OCI-LY3 (cell line): ENCODE data around the gene PAGR1.

ENCODE experiments used
- H2AFZ ChIP-seq: fragments of 200-600, 300-600 bp; shearing (Covaris generic); 2 replicates; pipeline ENCODE4 v1.6.0; 2014; ENCODE audit warnings: antibody characterized with exemption, low read depth, low read length
- H3K27ac ChIP-seq: fragments of 200-600, 300-600 bp; sonication (generic); 2 replicates; pipeline ENCODE4 v1.5.1; 2014; ENCODE audit warnings: mild to moderate bottlenecking, low read length, moderate library complexity, mixed read lengths
- H3K27me3 ChIP-seq: fragments of 200-600, 300-600 bp; sonication (generic); 2 replicates; pipeline ENCODE4 v1.6.1; 2014; ENCODE audit warnings: low read depth, low read length, mixed read lengths
- H3K36me3 ChIP-seq: fragments of 200-600, 300-600 bp; sonication (generic); replicated peaks from 2 replicates; pipeline ENCODE3; 2014; ENCODE audit warnings: low read depth, low read length, mixed read lengths
- H3K4me1 ChIP-seq: fragments of 300-600, 200-600 bp; sonication (generic); 2 replicates; pipeline ENCODE4 v1.6.1; 2014; ENCODE audit warnings: low read length, mixed read lengths
- H3K4me2 ChIP-seq: fragments of 200-600, 300-600 bp; sonication (generic); 2 replicates; pipeline ENCODE4 v1.6.1; 2014; ENCODE audit warnings: low read length, mixed read lengths
- H3K4me3 ChIP-seq: fragments of 300-600, 200-600 bp; sonication (generic); 2 replicates; pipeline ENCODE4 v1.5.1; 2014; ENCODE audit warnings: antibody characterized with exemption, mild to moderate bottlenecking, low read length, moderate library complexity
- H3K79me2 ChIP-seq: fragments of 300-600, 200-600 bp; shearing (Covaris generic); 2 replicates; pipeline ENCODE4 v1.6.1; 2014; ENCODE audit warnings: mild to moderate bottlenecking, low read length, mixed read lengths
- H3K9ac ChIP-seq: fragments of 300-600, 200-600 bp; shearing (Covaris generic); 2 replicates; pipeline ENCODE4 v1.6.0; 2014; ENCODE audit warnings: mild to moderate bottlenecking, low read length, moderate library complexity
- H3K9me3 ChIP-seq: fragments of 200-600, 300-600 bp; shearing (Covaris generic); 2 replicates; pipeline ENCODE4 v1.6.1; 2014; ENCODE audit warnings: low read length, mixed read lengths; ENCODE audit not compliant: insufficient read depth
- H4K20me1 ChIP-seq: fragments of 200-600, 300-600 bp; sonication (generic); 2 replicates; pipeline ENCODE4 v1.6.1; 2016; ENCODE audit warnings: low read length, mixed read lengths; ENCODE audit not compliant: insufficient read depth
- EZH2phosphoT487 ChIP-seq: fragments of 200-600 bp; shearing (Covaris generic); IDR thresholded peaks from 2 replicates; pipeline ENCODE4 v1.6.1; 2018; ENCODE audit warnings: antibody characterized with exemption, mixed run types, low read depth
- TF ChIP-seq, protein P1 (sequence below): fragments of 200-600, 300-600 bp; sonication (generic); IDR thresholded peaks from 2 replicates; pipeline ENCODE4 v1.5.1; 2014; ENCODE audit warnings: antibody characterized with exemption, low read length, low read depth

PAGR1 gene

DNA sequence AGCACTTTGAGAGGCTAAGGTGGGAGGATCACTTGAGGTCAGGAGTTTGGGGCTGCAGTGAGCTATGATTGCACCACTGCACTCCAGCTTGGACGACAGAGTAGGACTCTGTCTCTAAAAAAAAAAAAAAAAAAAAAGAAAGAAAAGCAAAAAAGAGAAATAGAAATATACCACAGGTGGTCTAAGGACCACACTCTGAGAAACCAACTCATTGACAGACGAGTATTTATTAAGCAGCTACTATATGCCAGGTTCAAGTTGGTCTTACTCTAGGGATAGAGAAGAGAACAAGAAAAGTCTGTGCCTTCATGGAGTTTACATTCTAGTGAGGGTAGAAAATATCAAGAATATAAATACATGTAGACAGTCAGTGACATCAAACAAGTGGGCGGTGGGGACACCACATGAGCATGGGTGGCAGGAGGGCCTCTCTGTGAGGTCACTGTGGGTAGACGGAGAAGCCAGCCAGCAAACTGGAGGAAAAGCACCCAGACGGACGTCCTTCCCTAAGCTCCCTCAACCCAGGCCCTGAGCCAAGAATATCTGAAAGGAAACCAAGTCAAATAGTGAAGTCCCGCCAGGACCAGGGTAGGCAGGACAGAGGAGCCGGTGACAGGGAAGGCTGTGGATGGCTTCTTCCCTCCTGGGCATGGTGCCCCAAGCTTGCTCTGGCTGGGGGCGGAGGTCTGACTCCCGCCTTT is 42.3 kb downstream of the PAGR1 start:
- H3K9me3 ChIP-seq: no peaks in the 10 kb centered on the region
- no peak overlapping the region for H2AFZ ChIP-seq
- H3K9ac ChIP-seq: no peak overlapping the region
- no peaks in the 10 kb centered on the region for H4K20me1 ChIP-seq
- H3K4me3 ChIP-seq: no peak overlapping the region
- peaks cover 6% of the 10 kb centered on the region for H3K4me1 ChIP-seq
- TF ChIP-seq, protein P1, sequence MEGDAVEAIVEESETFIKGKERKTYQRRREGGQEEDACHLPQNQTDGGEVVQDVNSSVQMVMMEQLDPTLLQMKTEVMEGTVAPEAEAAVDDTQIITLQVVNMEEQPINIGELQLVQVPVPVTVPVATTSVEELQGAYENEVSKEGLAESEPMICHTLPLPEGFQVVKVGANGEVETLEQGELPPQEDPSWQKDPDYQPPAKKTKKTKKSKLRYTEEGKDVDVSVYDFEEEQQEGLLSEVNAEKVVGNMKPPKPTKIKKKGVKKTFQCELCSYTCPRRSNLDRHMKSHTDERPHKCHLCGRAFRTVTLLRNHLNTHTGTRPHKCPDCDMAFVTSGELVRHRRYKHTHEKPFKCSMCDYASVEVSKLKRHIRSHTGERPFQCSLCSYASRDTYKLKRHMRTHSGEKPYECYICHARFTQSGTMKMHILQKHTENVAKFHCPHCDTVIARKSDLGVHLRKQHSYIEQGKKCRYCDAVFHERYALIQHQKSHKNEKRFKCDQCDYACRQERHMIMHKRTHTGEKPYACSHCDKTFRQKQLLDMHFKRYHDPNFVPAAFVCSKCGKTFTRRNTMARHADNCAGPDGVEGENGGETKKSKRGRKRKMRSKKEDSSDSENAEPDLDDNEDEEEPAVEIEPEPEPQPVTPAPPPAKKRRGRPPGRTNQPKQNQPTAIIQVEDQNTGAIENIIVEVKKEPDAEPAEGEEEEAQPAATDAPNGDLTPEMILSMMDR: no peak
- TF ChIP-seq EZH2phosphoT487: no peak
- H3K27ac ChIP-seq: no peak overlapping the region
- H3K36me3 ChIP-seq: peaks cover 3% of the 10 kb centered on the region
- no peaks in the 10 kb centered on the region for H3K27me3 ChIP-seq
- no peak overlapping the region for H3K4me2 ChIP-seq
- peaks cover 10% of the 10 kb centered on the region for H3K79me2 ChIP-seq

DNA sequence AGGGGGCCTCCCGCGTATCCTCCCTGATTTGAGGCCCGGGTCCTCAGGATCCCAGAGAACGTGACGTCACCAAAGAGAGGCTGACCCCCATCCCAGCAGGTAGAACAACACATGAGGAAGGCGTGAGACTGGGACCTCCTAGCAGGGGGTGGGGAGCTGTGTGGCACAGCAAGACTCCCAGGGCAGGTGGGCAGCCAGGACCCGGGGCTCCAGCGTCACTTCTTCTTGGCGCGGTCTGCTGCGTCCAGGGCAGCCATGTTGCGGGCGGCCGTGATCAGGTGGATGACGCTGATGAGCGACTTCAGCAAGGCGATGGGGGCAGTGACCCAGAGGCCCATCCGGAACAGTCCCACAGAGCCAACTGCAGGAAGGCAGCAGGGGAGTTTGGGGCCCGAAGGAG is 43.0 kb downstream of the PAGR1 start:
- no peaks in the 10 kb centered on the region for H4K20me1 ChIP-seq
- peaks cover 9% of the 10 kb centered on the region for H3K4me1 ChIP-seq
- no peak overlapping the region for H3K27ac ChIP-seq
- TF ChIP-seq, protein P1: no peak
- no peak for TF ChIP-seq EZH2phosphoT487
- no peak overlapping the region for H3K9ac ChIP-seq
- peaks cover 3% of the 10 kb centered on the region for H3K36me3 ChIP-seq
- H2AFZ ChIP-seq: no peak overlapping the region
- H3K4me3 ChIP-seq: no peak overlapping the region
- no peaks in the 10 kb centered on the region for H3K9me3 ChIP-seq
- H3K79me2 ChIP-seq: peaks cover 10% of the 10 kb centered on the region
- no peak overlapping the region for H3K4me2 ChIP-seq
- no peaks in the 10 kb centered on the region for H3K27me3 ChIP-seq

DNA sequence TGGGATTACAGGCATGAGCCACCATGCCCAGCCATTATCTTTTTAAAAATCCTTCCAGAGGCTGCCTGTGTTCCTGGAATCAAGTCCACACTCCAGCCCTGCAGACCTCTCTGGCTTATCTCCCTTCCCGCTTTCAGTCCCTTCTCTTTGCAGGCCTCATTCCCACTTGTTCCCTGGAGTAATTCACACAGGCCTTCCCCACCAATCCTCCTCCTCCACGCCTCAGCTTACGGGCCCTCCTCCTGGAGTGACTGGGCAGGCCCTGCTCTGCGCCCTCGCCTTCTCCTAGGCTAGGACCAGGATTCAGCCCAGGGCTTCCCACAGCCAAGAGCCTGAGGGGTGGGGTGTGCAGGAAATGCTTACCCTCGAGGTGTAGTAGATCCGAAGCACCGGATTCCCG is 44.3 kb downstream of the PAGR1 start:
- no peak overlapping the region for H3K4me2 ChIP-seq
- H2AFZ ChIP-seq: no peak overlapping the region
- H3K4me3 ChIP-seq: no peak overlapping the region
- peaks cover 10% of the 10 kb centered on the region for H3K79me2 ChIP-seq
- H3K36me3 ChIP-seq: peaks cover 3% of the 10 kb centered on the region
- H3K27me3 ChIP-seq: no peaks in the 10 kb centered on the region
- H3K9ac ChIP-seq: no peak overlapping the region
- peaks cover 9% of the 10 kb centered on the region for H3K4me1 ChIP-seq
- H4K20me1 ChIP-seq: no peaks in the 10 kb centered on the region
- H3K9me3 ChIP-seq: no peaks in the 10 kb centered on the region
- TF ChIP-seq, protein P1: no peak
- no peak for TF ChIP-seq EZH2phosphoT487
- no peak overlapping the region for H3K27ac ChIP-seq

DNA sequence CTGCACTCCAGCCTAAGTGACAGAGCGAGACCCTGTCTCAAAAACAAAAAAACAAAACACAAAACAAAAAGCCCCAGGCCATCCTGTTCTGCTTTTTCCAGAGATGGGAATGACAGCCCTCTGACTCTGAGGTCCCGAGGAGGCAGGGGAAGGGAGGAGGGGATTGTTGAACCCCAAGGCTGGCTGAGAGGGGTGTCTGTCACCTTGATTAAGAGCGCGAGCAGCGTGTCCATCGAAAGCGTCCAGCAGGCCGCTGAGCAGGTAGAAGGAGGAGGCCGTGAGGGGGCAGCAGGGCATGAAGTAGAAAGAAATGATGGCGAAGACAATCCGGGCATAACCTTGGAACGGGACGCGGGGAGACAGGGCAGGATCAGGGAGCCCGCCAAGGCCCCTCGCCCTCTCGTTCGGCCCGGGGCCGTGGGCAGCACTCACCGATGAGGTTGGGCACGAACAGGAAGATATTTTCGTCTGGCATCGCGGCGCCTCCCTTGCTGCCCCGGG is 46.5 kb downstream of the PAGR1 start:
- Histone ChIP-seq H3K4me1 (peaks cover 9% of the 10 kb centered on the region), H3K36me3 (peaks cover 3% of the 10 kb centered on the region), H3K4me2 (peak overlapping the region; percentile 98), H3K4me3 (peak overlapping the region; percentile 84), H3K27me3 (no peaks in the 10 kb centered on the region), H3K9ac (peak overlapping the region; percentile 67), H3K9me3 (no peaks in the 10 kb centered on the region), H3K79me2 (peaks cover 10% of the 10 kb centered on the region), H3K27ac (peak overlapping the region; percentile 59), H4K20me1 (no peaks in the 10 kb centered on the region), H2AFZ (peak overlapping the region; percentile 92; the same call in 1 of the 2 replicates)
- no peak for TF ChIP-seq EZH2phosphoT487
- TF ChIP-seq, protein P1: no peak; the same call in 1 of the 2 replicates
